ENCODE measurements around the gene EBI3. TPM values are rescaled to one million over a fixed set of nuclear protein-coding genes. Genes with fewer than 3 reads are reported as not detected.

The EBI3 gene
- total RNA-seq, 2 donors from 2014 or later: 3.0 to 5.7 TPM

DNA sequence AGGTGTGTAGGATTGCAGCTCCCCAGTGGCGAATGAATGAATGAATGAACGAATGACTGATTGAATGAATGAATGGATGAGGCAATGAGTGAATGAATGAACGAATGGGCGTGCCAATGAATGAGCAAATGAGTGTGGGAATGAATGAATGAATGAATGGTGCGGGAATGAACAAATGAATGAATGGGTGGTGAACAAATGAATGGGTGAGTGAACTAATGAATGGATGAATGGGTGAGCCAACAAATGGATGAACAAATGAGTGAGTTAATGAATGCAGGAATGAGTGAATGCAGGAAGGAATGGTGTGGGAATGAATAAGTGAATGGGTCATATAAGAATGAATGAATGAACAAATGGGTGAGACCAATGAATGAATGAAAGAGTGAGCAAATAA is 32.1 kb upstream of the EBI3 start:
- intact Hi-C loops (cut with DNase I): no loop called here
- Histone ChIP-seq H3K27me3 (replicated peaks; ENCODE audit: insufficient read depth) (peaks cover 18% of the 10 kb centered on the region), H3K27ac (no peak overlapping the region), H3K4me3 (no peak overlapping the region), H3K4me1 (replicated peaks) (no peaks in the 10 kb centered on the region), H3K9me3 (no peaks in the 10 kb centered on the region), H3K36me3 (no peaks in the 10 kb centered on the region)
- DNase-seq (ENCODE audit: low spot score): no peak
- 91% methylated on average over 5 of the region's 5 CpGs for WGBS
- TF ChIP-seq POLR2AphosphoS5 (IDR thresholded peaks at IDR 0.05): no peak
- no peak for TF ChIP-seq POLR2A (IDR thresholded peaks at IDR 0.05)
- TF ChIP-seq, protein P1, sequence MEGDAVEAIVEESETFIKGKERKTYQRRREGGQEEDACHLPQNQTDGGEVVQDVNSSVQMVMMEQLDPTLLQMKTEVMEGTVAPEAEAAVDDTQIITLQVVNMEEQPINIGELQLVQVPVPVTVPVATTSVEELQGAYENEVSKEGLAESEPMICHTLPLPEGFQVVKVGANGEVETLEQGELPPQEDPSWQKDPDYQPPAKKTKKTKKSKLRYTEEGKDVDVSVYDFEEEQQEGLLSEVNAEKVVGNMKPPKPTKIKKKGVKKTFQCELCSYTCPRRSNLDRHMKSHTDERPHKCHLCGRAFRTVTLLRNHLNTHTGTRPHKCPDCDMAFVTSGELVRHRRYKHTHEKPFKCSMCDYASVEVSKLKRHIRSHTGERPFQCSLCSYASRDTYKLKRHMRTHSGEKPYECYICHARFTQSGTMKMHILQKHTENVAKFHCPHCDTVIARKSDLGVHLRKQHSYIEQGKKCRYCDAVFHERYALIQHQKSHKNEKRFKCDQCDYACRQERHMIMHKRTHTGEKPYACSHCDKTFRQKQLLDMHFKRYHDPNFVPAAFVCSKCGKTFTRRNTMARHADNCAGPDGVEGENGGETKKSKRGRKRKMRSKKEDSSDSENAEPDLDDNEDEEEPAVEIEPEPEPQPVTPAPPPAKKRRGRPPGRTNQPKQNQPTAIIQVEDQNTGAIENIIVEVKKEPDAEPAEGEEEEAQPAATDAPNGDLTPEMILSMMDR (IDR thresholded peaks at IDR 0.05): no peak

DNA sequence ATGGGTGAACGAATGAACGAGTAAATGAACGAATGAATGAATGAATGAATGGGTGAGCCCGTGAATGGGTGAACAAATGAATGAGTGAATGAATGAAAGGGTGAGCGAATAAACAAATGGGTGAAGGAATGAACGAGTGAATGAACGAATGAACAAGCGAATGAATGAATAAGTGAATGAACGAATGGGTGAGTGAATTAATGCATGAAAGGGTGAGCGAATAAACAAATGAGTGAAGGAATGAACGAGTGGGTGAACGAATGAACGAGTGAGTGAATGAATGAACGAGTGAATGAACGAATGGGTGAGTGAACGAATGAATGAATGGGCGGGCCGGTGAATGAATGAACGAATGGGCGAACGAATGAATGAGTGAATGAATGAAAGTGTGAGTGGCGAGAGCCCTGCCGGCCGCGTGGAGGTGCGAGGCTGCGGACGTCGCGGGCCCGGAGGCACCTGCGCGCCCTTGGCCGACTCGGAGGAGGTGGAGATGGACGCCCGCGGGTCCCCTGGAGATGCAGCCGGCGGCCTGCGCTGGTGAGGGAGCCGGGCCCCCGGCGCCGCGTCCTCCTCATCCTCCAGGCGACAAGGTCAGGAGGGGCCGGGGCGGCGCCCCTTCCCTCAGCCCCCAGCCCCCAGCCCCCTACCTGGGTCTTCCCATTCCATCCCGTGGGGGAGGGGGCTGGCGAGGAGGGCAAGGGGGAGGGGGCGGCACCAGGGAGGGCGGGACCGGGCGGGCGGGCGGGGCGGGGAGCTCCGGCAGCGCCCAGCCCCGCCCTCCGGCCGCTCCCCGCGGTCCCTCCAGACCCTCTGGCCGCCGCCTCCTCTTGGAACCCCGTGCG is 31.5 kb upstream of the EBI3 start:
- Histone ChIP-seq H3K36me3 (no peaks in the 10 kb centered on the region), H3K9me3 (no peaks in the 10 kb centered on the region), H3K27ac (no peak overlapping the region), H3K27me3 (replicated peaks; ENCODE audit: insufficient read depth) (peaks cover 18% of the 10 kb centered on the region), H3K4me3 (peak overlapping the region in 1 of 2 donors; percentile 12), H3K4me1 (replicated peaks) (no peaks in the 10 kb centered on the region)
- no peak for TF ChIP-seq POLR2AphosphoS5 (IDR thresholded peaks at IDR 0.05)
- 18% methylated on average over 54 of the region's 70 CpGs for WGBS
- no peak for DNase-seq (ENCODE audit: low spot score)
- intact Hi-C loops (cut with DNase I): no loop called here

DNA sequence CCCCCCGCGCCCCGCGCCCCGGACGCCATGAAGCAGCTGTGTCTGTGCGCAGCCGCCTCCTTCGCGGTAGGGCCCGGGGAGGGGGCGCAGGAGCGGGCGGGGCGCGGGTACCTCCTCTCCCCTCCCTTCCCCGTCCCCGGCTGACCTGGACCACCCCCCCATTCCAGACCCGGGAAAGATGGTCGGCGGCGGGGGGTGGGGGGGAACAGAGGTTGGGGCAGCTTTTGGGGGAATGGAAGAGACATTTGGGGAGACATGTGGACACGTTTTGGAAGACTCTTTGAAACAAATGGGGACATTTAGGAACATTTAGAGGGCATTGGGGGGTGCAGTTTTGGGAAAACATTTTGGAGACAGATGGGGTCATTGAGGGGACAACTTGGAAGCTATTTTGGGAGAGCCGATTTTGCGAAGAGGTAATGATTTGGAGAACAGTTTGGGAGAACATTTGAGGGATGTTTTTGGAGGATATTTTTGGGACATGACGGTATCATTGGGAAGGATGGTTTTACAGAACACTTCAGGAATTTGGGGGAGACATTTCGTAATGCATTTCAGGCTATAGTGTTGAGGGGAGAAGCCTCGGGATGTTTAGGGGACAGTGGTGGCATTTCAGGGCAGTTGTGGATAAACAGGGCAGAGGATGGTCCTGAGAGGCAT is 30.7 kb upstream of the EBI3 start:
- Histone ChIP-seq H3K27ac (no peak overlapping the region), H3K36me3 (no peaks in the 10 kb centered on the region), H3K9me3 (no peaks in the 10 kb centered on the region), H3K27me3 (replicated peaks; ENCODE audit: insufficient read depth) (peaks cover 18% of the 10 kb centered on the region), H3K4me1 (replicated peaks) (no peaks in the 10 kb centered on the region), H3K4me3 (peak overlapping the region in 1 of 2 donors; percentile 12)
- intact Hi-C loops (cut with DNase I): no loop called here
- DNase-seq (ENCODE audit: low spot score): no peak
- TF ChIP-seq POLR2A (IDR thresholded peaks at IDR 0.05): no peak
- TF ChIP-seq POLR2AphosphoS5 (IDR thresholded peaks at IDR 0.05): no peak
- TF ChIP-seq, protein P1 (IDR thresholded peaks at IDR 0.05): no peak
- 10% methylated on average over 24 of the region's 28 CpGs for WGBS

DNA sequence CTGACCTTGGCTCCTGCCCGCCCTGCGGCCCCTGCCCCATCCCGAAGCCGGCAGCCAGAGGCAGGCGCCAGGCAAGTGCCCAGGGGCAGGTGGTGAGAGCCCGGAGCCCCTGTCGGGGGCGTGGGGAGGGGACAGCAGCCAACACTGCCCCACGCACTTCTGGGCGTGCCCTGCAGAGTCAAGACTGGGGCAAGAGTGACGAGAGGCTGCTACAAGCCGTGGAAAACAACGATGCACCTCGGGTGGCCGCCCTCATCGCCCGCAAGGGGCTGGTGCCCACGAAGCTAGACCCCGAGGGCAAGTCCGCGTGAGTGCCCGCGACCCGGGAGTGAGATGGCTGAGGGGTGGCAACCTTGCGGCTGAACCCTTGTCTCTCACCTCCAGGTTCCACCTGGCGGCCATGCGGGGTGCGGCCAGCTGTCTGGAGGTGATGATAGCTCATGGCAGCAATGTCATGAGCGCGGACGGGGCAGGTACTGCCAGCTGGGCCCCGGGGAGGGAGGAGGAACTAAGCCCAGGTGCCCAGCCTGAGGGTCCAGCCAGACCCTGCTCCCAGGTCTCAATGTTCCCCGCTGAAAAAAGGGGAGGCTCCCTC is 29.5 kb upstream of the EBI3 start:
- H3K27me3 ChIP-seq (replicated peaks; ENCODE audit: insufficient read depth): peaks cover 13% of the 10 kb centered on the region

More for the DNA sequence above, 29.5 kb upstream of the EBI3 start:
- TF ChIP-seq POLR2AphosphoS5 (IDR thresholded peaks at IDR 0.05): no peak
- TF ChIP-seq POLR2A (IDR thresholded peaks at IDR 0.05): no peak
- TF ChIP-seq, protein P1 (IDR thresholded peaks at IDR 0.05): no peak
- Histone ChIP-seq H3K9me3 (no peaks in the 10 kb centered on the region), H3K4me1 (replicated peaks) (no peaks in the 10 kb centered on the region), H3K4me3 (no peak overlapping the region), H3K36me3 (no peaks in the 10 kb centered on the region), H3K27ac (no peak overlapping the region)
- no peak for DNase-seq (ENCODE audit: low spot score)
- 74% methylated on average over 30 of the region's 33 CpGs for WGBS
- intact Hi-C loops (cut with DNase I): loop anchor here (10.0 kb wide), 1 partner anchor 55 kb away; no protein-coding TSS in a partner anchor
